Kidney glomerular epithelial cell (primary cell): ENCODE data around the gene ING5.

Source experiments
- DNase-seq: peaks from one replicate; lab custom pipeline; 2025; lab: John Stamatoyannopoulos, UW

ING5 gene

DNA sequence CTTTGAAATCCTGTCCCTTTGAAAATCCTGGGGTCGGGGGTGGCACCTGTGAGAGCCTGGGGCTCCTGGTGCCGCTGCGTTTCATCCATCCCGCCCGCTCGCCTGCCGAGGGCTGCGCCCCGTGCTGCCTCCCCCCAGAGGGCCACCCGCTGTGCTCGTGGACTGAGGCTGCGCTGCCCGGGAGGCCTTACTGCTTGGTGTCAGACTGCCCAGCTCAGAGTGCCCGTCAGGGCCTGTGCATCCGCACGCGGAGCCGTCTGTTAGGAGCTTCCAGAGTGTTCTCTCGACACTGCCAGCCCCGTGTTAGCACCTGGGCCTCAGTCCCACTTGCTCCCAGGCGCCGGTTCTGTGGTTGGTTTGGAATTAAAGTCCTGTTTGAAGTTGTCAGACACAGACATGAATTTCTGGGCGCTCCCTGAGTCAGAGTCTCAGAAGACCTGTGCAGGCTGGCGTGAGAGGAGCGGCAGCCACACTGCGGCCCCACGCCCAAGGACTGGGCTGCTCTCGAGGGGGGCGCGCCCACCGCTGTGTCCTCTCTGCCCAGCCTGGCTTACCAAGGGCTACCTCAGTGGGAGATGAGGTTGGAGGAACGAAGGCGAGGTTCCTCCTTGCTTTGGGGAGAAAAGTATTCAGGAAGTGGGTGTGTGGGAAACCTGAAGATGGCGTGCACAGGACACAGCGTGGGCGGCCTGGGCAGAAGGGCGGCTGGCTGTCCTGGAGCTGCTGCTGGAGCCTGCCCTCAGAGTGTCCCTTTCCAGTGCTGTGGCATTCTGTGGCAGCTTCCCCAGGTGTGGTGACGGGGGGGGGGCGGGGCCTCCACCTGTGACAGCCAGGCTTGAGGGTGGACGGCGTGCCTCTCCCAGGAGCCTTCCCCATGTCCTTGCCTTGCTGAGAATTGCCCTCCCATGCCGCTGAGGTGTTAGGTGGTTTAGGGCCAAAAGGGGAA lies 29.3 kb upstream of the ING5 start:
- DNase-seq = no peak

DNA sequence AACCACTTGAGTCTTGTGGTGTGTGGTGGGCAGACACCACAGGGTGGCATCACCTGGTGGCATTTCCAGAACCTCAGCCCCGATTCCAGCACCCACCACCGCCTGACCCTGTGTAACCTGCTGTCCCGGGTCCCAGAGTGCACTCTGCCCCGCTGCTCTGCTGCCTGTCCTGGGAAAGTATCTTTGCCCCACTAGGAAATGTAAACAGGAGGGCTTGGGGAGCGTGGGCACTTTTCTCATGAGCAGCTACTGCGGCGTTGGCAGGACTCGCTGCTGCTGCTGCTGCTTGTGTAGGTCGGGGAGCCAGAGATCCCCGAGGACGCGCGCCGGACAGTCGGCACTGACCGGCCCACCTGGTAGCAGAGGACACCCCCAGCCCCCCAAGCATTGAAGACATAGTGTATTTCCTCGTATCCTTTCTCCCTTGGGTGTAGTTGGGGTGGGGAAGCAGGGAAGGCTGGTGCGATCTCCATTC lies 28.6 kb upstream of the ING5 start:
- DNase-seq = no peak

DNA sequence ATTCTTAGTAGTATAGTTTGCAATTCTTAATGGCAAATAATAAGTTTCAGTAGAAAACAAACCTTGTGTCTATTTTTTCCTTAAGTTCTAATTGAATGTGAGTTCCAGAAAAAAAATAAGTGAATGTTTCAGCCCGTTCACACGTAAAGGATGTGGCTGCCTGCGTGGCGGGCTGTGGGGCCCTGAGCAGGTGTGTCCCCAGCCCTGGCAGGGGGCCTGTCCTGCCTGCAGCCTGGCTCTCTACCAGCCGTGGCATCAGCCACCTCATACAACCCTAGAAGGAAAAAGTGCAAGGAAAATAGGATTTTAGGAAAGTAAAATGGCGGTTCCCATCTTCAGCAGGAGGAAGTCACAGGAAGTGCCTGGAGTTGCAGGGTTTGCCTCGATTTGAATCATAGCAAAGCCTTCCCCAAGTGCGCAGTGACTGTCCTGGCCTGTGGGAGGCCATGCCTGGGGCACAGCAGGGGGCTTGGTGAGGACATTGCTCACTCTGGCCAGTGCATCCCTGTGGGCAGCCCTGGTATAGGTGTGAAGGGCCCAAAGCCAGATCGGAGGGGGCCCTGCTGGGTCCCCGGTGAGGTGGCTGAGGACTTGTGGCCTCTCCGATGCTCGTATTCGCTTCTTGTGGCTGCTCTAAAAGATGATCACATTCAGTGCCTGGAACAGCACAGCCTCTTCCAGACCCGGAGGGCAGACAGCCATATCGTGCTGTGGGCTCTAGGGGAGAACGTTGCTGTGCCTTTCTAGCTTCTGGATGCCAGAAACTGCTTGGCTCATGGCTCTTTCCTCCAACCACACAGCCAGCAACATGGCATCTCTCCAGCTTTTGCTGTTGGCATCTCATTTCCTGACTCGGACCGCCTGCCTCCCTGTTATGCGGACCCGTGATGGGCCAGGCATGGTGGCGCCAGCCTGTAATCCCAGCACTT lies 27.8 kb upstream of the ING5 start:
- no peak for DNase-seq

DNA sequence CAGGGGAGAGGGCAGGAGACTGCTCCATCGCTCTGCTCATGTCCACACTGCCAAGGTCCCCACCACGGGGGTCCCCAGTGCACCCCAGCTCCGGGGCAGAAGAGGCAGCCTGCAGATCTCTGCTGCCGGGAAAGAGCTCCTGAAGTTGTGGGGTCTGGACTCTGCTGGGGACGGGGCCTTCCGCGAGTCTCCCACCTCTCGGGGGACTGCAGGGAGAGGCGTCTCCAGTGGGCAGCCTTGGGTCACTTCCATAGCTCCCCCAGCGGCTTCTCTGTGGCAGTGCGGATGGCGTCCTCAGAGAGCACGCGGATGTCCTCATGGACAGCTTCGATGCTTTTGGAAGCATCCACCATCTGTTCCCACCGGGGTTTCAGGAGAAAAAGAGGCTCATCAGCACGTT lies 26.0 kb upstream of the ING5 start:
- no peak for DNase-seq

DNA sequence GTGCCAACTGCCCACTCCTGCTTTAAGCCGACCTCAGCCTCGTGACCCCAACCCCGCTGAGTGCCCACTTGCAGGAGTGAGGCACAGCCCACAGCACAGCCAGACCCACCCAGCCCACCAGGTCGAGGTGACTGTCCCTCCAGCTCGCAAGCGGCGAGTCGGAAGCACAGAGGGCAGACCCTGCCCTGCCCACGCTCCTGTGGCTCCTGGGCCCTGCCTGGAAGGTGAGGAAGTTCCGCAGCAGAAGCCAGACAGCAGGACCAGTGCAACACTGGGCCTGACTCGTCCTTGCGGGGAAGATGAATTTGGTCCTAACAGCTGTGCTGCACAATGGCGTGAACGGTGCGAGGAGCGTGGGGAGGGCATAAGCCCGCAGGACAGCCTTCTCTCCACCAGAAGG lies 25.2 kb upstream of the ING5 start:
- DNase-seq = no peak

DNA sequence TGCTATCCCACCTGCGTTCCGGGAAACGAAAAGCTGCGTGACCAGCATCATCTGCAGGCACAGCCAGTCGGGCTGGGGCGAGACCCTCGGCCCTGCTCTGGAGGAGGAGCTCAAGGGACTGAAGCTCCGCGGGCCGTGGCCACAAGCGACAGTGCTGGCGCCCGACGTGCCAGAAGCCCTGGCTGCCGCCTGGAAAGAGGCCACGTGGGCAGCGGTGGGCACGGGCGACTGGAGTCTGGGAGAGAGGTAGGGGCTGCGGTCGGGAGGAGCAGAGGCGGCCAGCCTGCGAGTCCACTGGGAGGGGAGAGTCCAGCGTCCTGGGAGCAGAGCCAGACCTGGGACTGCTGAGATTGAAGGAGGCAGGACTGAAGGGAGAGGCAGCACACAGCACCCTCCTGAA lies 24.4 kb upstream of the ING5 start:
- no peak for DNase-seq

DNA sequence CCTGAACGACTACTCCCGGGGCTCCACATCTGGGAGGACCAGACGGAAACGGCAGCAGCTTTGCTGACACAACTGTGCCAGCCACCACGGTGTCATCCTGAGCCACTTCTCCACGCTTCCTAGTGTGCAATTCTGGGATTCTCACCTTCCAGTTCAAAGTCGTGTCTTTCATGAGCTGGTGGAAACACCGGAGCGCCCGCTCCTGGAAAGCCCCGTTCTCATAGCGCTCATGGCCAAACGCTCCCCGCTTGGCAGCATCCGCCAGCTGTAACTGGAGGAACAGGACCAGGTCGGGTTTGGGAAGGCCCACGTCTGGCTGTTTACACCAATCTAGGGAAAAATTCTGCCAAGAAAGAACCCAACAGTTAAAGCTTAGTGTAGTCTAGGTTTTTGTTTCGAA lies 23.5 kb upstream of the ING5 start:
- no peak for DNase-seq

DNA sequence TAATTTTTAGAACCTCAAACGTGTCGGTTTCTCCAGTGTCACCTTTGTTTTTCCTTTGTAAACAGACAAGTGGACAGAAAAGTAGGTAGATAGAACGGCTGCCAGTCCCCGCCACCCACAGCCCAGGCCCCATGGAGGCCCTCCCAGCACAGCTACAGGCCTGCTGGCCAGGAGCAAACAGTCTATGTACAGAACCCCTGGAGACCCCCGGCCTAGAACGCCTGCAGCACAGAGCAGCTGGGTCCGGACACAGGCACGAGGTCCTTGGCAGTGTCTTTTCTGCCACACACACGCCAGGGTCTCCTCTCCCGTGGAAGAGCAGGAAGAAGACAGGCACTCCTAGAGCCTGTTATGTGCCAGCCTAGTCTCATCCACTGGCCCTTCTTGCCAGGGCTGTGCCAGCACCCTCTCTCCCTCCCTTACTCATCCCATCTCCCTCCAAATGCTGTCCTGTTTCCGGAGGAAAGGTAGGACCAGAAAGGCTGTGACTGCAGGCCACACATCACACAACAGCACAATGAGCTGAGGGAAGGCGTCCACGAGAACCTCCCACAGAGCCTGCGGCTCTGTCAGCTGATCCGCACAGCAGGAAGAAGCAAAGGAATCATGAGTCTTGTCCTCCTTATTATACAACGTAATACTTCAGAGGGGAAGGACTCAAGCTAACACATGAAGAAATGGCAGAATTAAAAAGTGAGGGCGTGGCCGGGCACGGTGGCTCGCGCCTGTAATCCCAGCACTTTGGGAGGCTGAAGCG lies 22.9 kb upstream of the ING5 start:
- DNase-seq = no peak

DNA sequence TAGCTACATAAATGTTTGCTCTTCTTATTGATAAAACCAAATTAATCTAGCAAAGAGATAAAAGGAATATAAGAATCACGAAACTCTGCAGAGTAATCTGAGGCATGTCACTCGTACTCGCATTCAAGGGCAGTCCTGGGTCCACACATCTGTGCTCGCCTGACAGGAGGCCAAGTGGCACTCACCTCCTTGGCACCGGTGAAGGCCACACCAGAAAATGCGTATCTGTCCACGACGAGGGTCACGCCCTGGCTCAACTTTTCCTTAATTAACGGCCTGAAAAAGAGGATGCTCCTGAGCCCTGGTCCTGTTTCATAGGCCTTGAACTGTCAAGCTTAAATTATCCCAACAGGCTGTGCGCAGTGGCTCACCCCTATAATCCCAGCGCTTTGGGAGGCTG lies 21.8 kb upstream of the ING5 start:
- no peak for DNase-seq

DNA sequence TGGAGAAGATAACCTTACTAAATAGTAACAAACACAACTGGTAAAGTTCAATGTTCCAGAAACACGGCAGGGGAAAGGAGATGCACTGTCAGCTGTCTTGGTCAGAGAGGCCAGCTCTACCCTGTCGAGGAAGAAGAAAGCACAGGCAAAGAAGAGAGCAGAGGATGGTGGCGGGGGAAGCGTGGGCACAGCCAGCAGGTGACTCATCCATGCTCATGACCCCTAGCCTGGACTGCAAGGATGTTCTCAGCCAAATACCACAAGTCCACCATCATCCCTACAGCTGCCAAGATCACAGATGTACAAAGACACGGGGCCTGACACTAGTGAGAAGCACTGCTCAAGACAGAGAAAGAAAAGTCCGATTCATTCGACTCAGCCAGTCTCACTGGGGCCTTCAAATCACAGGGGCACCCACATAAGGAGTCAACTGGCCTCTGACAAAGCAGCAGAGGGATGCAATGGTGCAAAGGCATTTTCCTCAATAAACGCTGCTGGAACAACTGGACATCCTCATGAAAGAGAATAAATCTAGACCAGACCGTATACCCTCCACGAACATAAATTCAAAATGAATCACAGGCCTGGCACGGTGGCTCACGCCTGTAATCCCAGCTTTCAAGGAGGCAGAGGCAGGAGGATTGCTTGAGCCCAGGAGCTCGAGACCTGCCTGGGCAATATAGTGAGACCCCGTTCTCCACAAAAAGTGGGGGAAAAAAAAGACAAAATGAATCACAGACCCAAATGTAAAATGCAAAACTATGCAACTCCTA lies 20.8 kb upstream of the ING5 start:
- DNase-seq = peak; percentile 88

DNA sequence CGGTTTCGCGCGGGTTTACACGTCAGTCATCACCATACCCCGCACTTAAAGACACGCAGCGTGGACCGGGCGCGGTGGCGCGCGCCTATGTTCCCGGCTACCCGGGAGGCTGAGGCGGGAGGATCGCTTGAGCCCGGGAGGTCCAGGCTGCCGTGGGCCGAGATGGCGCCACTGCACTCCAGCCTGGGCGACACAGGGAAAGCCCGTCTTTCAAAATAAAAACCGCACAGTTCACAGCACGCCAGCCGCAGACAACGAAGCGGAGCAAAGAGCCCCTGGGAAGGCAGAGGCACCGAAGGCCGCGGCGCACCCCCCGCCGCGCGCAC lies 15.6 kb upstream of the ING5 start:
- DNase-seq = no peak

DNA sequence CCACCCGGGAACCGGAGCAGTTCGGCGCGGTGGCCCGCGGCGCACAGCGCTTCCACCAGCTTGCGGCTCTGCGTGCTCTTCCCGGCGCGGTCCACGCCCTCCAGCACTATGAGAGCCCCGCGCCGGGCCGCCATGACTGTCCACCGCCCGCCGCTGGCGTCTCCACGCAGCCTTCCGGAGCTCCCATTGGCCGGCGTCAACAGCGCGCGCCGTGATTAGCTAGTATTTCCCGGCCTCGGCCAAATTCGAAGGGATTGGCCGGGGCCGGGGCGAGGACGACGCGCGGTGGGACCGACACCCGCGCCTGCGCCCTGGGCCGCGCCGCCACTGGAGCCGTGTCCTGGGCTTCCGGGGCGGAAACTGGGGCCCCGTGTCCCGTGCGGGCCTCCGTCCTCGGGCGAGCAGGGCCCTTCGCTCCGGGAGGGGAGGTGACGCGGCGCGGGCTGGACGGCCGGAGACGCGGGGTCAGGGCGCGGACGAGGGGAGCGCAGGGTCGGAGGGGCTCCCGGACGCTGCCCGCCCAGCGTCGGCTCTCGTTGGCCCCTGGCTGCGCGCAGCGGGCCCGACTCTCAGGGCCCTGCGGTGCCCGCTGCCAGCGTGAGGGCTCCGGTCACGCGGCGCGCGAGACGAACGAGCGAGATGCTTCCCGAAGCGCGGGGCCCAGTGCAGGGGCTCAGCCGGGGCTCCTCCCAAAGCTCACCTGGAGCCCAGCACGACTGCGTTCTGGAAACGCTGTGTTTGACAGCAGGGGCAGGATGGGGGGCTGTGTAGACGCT lies 15.0 kb upstream of the ING5 start, which contains the start of gene DTYMK:
Gene DTYMK, minus strand, starts transcription at position 166 of the 776 bp plus-strand sequence. Its CDS starts 32 bp downstream, at position 134.
- peak; percentile 92 for DNase-seq

DNA sequence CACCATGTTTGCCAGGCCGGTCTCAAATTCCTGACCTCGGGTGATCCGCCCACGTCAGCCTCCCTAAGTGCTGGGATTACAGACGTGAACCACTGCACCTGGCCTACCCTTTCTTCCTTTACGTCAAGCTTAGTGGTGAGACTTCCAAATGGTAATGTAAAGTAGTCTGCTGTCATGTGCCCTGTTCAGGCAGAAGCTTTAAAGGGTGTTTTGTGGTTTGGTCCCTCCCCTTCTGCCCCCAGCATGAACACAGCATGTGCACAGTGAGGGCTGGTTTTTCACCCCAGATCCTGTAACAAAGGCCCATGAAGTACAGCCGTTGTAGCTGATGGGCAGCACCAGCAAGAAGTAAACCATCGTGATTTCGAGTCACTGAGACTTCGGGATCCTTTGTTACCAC lies 12.5 kb upstream of the ING5 start:
- DNase-seq = no peak

DNA sequence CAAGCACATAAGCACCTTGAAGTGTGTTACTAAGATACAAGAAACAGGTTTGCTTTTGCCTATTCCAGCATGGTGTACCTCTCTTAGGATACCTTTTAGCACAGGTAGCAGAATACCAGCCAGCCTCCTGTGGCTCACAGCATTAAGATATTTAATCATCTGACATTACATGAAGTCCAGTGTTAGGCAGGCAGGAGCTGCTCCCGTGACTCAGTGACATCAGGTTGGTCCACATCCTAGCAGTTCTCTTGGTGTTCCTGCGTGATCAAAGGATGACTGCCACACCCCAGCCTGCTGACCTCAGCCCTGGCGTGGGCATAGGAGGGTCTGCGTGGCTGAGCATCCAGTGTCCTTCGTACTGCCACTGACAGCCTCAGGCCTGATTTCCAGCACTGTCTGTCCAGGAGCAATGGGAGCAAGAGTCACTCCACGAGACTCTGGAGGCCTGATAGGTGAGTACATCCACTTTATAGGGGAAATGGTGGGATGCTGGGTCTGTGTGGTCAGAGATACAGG lies 11.6 kb upstream of the ING5 start:
- no peak for DNase-seq

DNA sequence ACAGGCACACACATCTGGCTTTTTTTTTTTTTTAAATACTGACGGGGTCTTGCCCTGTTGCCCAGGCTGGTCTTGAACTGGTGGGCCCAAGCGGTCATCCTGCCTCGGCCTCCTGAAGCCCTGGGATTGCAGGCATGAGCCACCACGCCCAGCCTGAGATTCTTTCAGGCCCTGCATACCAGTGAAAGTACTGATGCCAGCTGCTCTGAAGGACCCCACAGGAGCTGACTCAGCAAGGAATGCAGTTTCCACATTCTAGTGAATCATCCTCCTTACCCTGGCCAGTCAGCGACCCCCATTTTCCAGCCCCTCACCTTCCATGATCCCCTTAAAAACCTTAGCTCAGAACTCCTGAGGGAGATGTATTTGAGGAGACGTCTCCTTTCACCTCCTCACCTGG lies 9.4 kb upstream of the ING5 start:
- no peak for DNase-seq

DNA sequence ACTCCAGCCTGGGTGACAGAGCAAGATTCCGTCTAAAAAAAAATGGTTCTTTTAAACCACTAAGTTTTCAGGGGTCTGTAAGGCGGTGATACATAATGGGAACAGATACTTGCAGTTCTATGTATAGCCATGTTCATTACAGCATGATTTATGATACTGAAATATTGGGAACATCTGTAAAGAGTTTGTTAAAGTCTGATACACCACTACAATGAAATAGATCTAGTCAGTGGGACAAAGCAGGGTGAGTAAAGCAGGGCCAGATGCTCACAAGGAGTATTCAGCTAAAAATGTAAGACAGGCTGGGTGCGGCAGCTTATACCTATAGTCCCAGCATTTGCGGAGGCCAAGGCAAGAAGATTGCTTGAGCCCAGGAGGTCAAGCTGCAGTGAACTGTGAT lies 6.2 kb upstream of the ING5 start:
- no peak for DNase-seq

DNA sequence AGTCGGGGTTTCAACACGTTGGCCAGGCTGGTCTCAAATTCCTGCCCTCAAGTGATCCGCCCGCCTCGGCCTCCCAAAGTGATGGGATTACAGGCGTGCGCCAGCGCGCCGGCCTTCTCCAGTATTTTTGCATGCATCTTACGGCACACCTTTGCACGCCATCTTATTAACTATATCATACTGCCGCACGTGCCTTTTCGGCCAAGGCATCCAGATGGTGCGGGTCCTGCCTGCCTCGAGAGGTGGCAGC lies 765 bp upstream of the ING5 start:
- DNase-seq = no peak

DNA sequence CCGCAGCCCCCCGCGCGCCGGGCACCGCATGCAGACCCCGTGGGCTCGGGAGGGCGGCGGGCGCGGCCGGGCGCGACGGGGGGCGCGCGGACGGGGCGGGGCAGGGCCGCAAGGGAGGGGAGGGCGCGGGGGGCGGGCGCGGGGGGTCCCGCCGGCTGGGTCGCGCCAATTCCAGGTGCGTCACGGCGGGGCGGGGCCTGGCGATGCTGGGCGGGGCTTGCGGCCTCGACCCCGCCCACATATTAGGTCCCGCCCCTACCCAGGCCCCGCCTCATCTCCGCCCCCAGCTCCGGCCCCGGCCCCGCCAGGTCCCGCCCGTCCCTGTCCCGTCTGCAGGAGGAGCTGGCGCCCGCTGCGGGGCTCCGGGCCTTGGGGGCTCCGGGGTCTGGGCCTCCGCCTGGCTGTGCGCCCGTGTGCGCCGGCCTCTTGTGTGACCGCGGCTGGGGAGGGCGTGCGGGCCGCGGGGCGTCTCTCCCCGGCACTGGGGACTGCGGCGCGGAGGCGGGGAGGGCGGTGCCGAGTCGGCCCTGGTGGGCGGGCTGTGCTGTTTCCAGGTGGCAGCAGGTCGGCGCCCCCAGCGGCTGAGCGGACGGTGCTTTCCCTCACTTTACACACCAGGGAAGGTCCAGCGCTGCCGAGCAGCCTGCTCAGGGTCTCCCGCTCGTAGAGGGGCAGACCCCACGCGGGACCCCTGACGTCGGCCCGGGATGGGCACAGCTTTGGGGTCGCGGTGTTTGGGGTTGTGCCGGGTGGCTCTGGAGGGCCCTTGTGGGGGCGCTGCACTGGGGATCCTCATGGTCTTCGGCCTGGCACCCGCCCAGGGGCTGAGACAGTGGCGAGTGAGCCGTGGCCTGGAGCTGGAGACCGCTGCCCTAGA lies 554 bp downstream of the ING5 start:
- DNase-seq = peak; percentile 75

DNA sequence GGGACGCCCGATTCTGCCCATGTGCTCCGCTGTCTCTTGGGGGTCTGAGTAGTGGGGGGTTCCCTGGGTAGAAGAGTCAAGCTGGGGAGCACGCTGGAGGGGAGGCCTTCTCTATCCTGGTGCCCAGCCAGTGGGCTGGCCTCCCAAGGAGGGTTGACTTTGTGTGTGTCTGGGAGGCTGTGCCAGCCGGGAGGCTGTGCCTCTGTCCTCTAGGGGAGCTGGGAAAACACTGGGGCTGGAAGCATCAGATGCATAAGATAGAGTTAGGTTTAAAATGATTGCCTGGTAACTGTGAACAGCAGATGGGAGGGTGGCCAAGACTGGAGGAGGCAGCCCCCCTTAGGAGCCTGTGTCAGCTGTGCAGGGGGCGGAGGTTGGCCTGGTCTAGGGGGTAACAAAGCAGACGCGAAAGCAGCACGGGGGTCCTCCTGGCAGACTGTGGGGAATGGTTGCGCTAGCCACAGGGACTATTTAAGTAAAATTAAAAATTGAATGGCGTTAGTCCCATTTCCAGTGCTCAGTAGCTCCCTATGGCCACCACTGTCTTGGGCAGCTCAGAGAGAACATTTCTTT lies 1.3 kb downstream of the ING5 start:
- DNase-seq = no peak
